ENCODE results near the gene OCA2.
A peak's percentile ranks its signal among the peaks of the same experiment; 100 is the strongest.

OCA2 gene

GRCh38 chr15:28101983-28102441, 2.9 kb upstream of the OCA2 start:
- no peak for DNase-seq

- DNase-seq, result no peak
These were observed 2.1 kb upstream of the OCA2 start for GRCh38 chr15:28101201-28101600.

GRCh38 chr15:28100516-28101195, 1.5 kb upstream of the OCA2 start:
- DNase-seq, result no peak

GRCh38 chr15:28099555-28100140, 533 bp upstream of the OCA2 start:
- DNase-seq, result no peak

GRCh38 chr15:28098360-28098765, 752 bp downstream of the OCA2 start:
- no peak for DNase-seq

- no peak for DNase-seq
These were observed 1.3 kb downstream of the OCA2 start for GRCh38 chr15:28097656-28098359.

- no peak for DNase-seq
These were observed 2.3 kb downstream of the OCA2 start for GRCh38 chr15:28096670-28097431.

GRCh38 chr15:28096411-28096669, 2.8 kb downstream of the OCA2 start:
- no peak for DNase-seq

- DNase-seq, result peak; percentile 10 to 86 (median 84)
These were observed 4.2 kb downstream of the OCA2 start for GRCh38 chr15:28094732-28095521.

GRCh38 chr15:28093752-28094535, 5.2 kb downstream of the OCA2 start:
- peak in 2 of 3 experiments; percentile 30 to 50 for DNase-seq

GRCh38 chr15:28091313-28091712, 7.8 kb downstream of the OCA2 start:
- no peak for DNase-seq

- DNase-seq, result peak; percentile 27 to 68 (median 27)
These were observed 12.9 kb downstream of the OCA2 start for GRCh38 chr15:28086175-28086703.

- no peak for DNase-seq
These were observed 13.5 kb downstream of the OCA2 start for GRCh38 chr15:28085489-28086174.

GRCh38 chr15:28084547-28084946, 14.6 kb downstream of the OCA2 start:
- no peak for DNase-seq

- no peak for DNase-seq
These were observed 16.0 kb downstream of the OCA2 start for GRCh38 chr15:28082891-28083684.

- no peak for DNase-seq
These were observed 17.5 kb downstream of the OCA2 start for GRCh38 chr15:28081594-28081993.

- DNase-seq, result peak in 1 of 3 experiments; percentile 23
These were observed 18.7 kb downstream of the OCA2 start for GRCh38 chr15:28080386-28080785.

- DNase-seq, result no peak
These were observed 19.7 kb downstream of the OCA2 start for GRCh38 chr15:28079313-28079969.

GRCh38 chr15:28078191-28078719, 20.9 kb downstream of the OCA2 start:
- DNase-seq, result no peak

Data from NCI-H1417 (cell line).